GM15510 (cell line): Measurements from ENCODE around the gene GLIPR1.

ENCODE experiments used
- POLR2A ChIP-seq: IDR thresholded peaks from 3 replicates; pipeline ENCODE4 v1.6.1; 2011; ENCODE audit warnings: borderline replicate concordance; ENCODE audit not compliant: insufficient read length; ENCODE audit errors: extremely low read depth

The GLIPR1 gene

GRCh38 chr12:75471902-75472890 is 8.4 kb upstream of the GLIPR1 start:
- TF ChIP-seq POLR2A = no peak

DNA sequence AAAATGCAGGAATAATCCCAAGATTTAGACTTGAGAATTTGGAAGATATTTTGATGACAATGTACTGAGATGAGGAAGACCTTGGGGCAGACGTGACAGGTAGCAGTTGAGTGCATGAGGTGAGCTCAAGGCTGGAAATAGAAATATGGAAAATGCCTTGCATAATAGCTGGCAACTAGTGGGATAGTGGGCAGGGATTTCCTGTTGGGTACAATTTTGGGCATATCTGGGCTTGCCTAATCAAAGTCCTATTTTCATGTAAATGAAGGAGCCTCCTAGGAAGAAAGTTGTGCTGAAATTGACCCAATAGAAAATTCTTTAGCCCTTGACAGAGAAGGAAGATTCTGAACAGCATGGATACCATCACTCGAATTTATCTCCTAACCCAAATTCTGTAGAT is 6.4 kb upstream of the GLIPR1 start:
- TF ChIP-seq POLR2A = no peak

GRCh38 chr12:75476071-75476470 is 4.5 kb upstream of the GLIPR1 start:
- TF ChIP-seq POLR2A = no peak

GRCh38 chr12:75477137-75477536 is 3.4 kb upstream of the GLIPR1 start:
- no peak for TF ChIP-seq POLR2A

DNA sequence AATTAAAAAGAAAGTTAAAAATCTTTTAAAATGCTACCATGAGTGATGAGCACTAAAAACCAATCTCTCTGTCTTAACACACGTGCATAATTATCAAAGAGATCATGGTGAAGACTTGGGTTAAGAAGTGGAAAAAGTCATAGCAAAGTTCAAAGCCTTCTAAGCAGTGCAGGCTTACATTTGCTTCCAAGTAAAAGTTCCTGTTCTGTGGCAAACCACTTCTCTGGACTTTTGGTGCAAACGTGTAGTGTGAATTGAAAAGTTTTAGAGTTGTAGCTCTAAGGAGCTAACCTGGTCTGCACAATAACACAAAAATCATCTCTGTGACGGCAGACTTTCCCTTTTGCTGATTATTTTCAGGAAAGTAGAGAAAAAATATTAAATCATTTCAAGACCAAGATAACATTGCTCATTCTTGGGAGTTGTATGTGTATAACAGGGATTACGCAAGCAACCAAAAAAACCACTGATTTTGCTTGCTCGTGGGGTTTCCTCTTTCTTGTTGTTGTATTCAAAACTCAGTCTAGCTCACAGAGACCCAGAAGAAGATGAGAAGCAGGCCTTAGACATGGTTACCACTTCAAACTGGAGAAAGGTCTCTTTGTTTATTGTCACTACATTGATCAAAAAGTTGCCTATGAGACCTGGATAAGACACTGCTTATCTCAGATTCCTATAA is 2.3 kb upstream of the GLIPR1 start:
- no peak for TF ChIP-seq POLR2A

DNA sequence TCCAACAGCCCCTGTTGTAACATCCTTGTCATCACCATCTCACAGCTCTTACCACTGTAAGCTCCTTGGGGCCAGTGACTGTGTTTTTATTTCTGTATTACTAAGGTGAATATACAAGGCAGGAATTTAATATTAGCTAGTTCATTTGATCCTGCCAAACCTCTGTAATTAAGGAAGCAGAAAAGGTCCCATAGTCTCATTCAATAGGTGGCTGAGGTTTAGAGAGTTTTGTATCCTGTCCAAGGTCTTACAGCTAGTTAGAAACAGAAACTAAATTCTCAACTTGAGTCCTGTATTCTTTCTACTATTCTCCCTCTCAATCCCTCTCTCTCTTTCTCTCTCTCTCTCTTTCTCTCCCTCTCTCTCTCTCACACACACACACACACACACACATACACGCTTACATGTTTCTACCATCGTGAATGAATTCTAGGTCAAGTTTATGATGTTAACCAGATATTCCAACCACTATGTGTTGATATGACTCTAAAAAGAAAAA is 543 bp upstream of the GLIPR1 start:
- no peak for TF ChIP-seq POLR2A

GRCh38 chr12:75481013-75481705 is 604 bp downstream of the GLIPR1 start:
- no peak for TF ChIP-seq POLR2A

GRCh38 chr12:75481774-75482173 is 1.2 kb downstream of the GLIPR1 start:
- no peak for TF ChIP-seq POLR2A

- TF ChIP-seq POLR2A = no peak
Measured at GRCh38 chr12:75482646-75483045, 2.1 kb downstream of the GLIPR1 start.

GRCh38 chr12:75483431-75483830 is 2.9 kb downstream of the GLIPR1 start:
- no peak for TF ChIP-seq POLR2A

DNA sequence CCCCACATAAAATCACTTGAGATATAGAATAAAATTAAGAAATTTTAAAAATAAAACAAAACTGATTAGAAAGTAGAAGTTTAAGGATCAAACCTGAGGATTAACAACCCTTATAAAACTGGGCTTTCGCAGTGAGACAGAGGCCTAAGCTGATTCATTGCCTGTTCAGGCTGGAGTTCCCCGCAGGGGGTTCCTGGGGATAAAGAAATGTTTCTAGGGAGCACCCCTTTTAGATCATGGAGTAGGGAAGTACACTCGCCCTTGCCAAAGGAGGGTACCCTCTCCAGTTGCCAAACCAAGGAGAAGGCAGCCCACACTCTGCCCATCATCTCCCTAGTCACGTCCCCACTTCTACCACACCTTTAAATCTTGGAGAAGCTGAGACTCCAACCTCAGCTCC is 6.8 kb downstream of the GLIPR1 start:
- TF ChIP-seq POLR2A = no peak

DNA sequence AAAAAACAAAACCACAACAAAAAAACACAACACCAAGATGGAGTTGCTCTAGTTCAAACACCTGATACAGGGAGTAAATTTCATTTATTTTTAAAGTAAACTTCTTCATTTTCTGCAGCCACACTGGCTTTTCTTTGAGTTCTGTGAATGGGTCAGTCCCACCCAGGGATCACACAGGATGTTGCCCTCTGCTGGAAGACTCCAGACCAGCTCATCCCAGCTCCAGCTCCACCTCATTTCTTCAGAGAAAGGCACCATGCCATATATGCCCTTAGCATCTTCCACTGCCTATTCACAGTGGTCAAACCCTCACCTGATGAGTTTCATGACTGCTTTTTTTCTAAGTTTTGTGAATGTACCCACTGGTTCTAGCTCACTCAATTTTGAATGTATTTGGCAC is 8.0 kb downstream of the GLIPR1 start:
- no peak for TF ChIP-seq POLR2A

DNA sequence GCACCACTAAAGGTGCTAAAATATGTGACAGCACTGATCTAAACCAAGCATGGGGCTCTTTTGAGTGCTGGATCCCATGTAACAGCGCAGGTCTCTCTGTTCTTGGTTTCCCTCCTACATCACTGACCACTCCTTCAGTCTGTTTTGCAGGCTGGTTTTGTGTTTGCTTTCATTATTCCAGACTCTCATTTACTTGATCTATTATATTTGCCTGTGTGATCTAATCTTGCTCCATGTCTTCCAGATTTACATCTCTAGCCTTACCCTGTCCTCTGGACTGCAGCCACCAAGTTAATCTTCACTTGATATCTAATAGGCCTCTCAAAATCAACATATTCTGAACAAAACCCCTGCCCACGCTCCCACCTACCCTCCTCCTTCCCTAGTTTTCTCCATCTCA is 8.6 kb downstream of the GLIPR1 start:
- TF ChIP-seq POLR2A = no peak

- TF ChIP-seq POLR2A = no peak
Measured at GRCh38 chr12:75489613-75490210, 9.2 kb downstream of the GLIPR1 start.

DNA sequence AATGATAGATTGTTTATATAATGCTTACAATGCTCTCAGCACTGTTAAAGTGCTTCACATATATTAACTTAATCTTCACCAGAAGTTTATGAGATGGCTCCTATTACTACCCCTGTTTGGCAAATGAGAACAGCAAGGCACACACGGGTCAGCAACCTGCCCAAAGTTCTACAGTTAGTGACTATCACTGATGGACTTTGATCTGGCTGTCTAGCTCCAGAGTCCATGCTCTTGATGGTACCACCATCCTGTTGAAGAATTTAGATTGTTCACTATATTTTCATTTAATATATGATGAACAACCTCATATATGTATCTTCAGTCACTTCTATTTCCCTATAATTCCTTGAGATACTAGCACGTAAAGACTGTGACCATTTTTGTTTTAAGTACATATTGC is 10.6 kb downstream of the GLIPR1 start:
- no peak for TF ChIP-seq POLR2A
